OCI-LY3 (cell line): ENCODE data around the gene SNTN.

Experiments
- CTCF ChIP-seq: fragments of 200-600, 300-600 bp; sonication (generic); IDR thresholded peaks from 2 replicates; pipeline ENCODE4 v1.5.1; 2014; ENCODE audit warnings: antibody characterized with exemption, low read length, low read depth
- EZH2phosphoT487 ChIP-seq: fragments of 200-600 bp; shearing (Covaris generic); IDR thresholded peaks from 2 replicates; pipeline ENCODE4 v1.6.1; 2018; ENCODE audit warnings: antibody characterized with exemption, mixed run types, low read depth

GRCh38 chr3:63613561-63613960, 38.9 kb upstream of the SNTN start:
- no peak for TF ChIP-seq CTCF
- no peak for TF ChIP-seq EZH2phosphoT487
